GM12878 (cell line): ENCODE results near the gene PKLR. TPM values are rescaled to one million over a fixed set of nuclear protein-coding genes. Genes with fewer than 3 reads are reported as not detected.

Experiments
- ATAC-seq: fragments of 200-7000 bp; cut with Tn5 transposase; 3 replicates; pipeline ENCODE4 v1.9.1; 2020; ENCODE audit warnings: mild to moderate bottlenecking, moderate library complexity
- BruUV-seq: library from RNA; stranded (reverse); fragments of 400-500 nt; replicated peaks from 2 replicates; lab custom pipeline; 2021; lab: Mats Ljungman, UMichigan
- CTCF ChIA-PET: fragments of 300-600 bp; sonication (Branson Sonifier 250); formaldehyde crosslinking; extraction: SDS; loops from one replicate; lab custom pipeline; 2021; ENCODE audit warnings: inconsistent platforms; lab: Yijun Ruan, JAX
- POLR2A ChIA-PET: fragments of 350-600 bp; formaldehyde crosslinking; extraction: SDS; loops from one replicate; lab custom pipeline; 2021; ENCODE audit warnings: inconsistent platforms; lab: Charles Lee
- RAD21 ChIA-PET: fragments of 300-600 bp; sonication (Branson Sonifier 250); formaldehyde crosslinking; loops from one replicate; lab custom pipeline; 2023; ENCODE audit warnings: antibody characterized with exemption; ENCODE audit not compliant: unreplicated experiment; lab: Charles Lee
- SMC1A ChIA-PET: fragments of 300-600 bp; sonication (Branson Sonifier 250); formaldehyde crosslinking; loops from one replicate; lab custom pipeline; 2023; ENCODE audit not compliant: unreplicated experiment, uncharacterized antibody; lab: Charles Lee
- DNase-seq: peaks from one replicate; pipeline ENCODE4 v3.0.0-alpha.2; 2011; ENCODE audit warnings: low read depth, low spot score
- FAIRE-seq: peaks from 3 replicates; lab custom pipeline; 2011; peaks lifted over from hg19 to GRCh38; lab: Jason Lieb, UNC
- H2AFZ ChIP-seq: 2 replicates; pipeline ENCODE4 v1.6.0; 2011; ENCODE audit warnings: low read depth, low read length, control low read depth; ENCODE audit not compliant: control insufficient read depth
- H3K27ac ChIP-seq: 2 replicates; pipeline ENCODE4 v1.5.1; 2011; ENCODE audit warnings: control low read depth; ENCODE audit not compliant: control insufficient read depth, insufficient read depth
- H3K27me3 ChIP-seq, 2 experiments: replicated peaks in 1 of 2; 2 replicates each; pipeline versions ENCODE4 v1.6.0 to v1.6.1; 2011; ENCODE audit warnings: low read length in 1 of 2; ENCODE audit not compliant: control insufficient read depth in 2 of 2, insufficient read depth in 2 of 2
- H3K36me3 ChIP-seq, 2 experiments: 2 replicates each; pipeline ENCODE4 v1.5.1; 2011; ENCODE audit warnings: low read length in 1 of 2; ENCODE audit not compliant: control insufficient read depth in 2 of 2, insufficient read depth in 2 of 2
- H3K4me1 ChIP-seq: 2 replicates; pipeline ENCODE4 v1.6.1; 2011; ENCODE audit warnings: mild to moderate bottlenecking, low read length, moderate library complexity, mixed read lengths; ENCODE audit not compliant: control insufficient read depth, insufficient read depth
- H3K4me2 ChIP-seq: 2 replicates; pipeline ENCODE4 v1.6.0; 2011; ENCODE audit warnings: control low read depth; ENCODE audit not compliant: control insufficient read depth, insufficient read depth
- H3K4me3 ChIP-seq: fragments of 200-600 bp; sonication (generic); 2 replicates; pipeline ENCODE4 v1.5.1; 2016
- H3K79me2 ChIP-seq: 2 replicates; pipeline ENCODE4 v1.6.0; 2011; ENCODE audit warnings: low read length; ENCODE audit not compliant: control insufficient read depth, insufficient read depth
- H3K9ac ChIP-seq: 2 replicates; pipeline ENCODE4 v1.8.0; 2011; ENCODE audit warnings: low read length, control low read depth, mixed read lengths; ENCODE audit not compliant: control insufficient read depth, insufficient read depth
- H3K9me3 ChIP-seq: replicated peaks from 3 replicates; pipeline ENCODE4 v1.5.1; 2011; ENCODE audit warnings: mild to moderate bottlenecking, low read length; ENCODE audit not compliant: control insufficient read depth, insufficient read depth
- H4K20me1 ChIP-seq: 2 replicates; pipeline ENCODE4 v1.6.0; 2011; ENCODE audit not compliant: control insufficient read depth, insufficient read depth
- CBFB ChIP-seq: IDR thresholded peaks from 2 replicates; pipeline ENCODE4 v1.6.1; 2016; ENCODE audit warnings: antibody characterized with exemption, low read depth
- DPF2 ChIP-seq: fragments of 450-650 bp; IDR thresholded peaks from 2 replicates; pipeline ENCODE4 v1.6.1; 2017; ENCODE audit warnings: mild to moderate bottlenecking
- GABPA ChIP-seq: IDR thresholded peaks from 2 replicates; pipeline ENCODE4 v1.6.1; 2014; ENCODE audit warnings: antibody characterized with exemption, low read depth, mild to moderate bottlenecking, inconsistent platforms
- IKZF2 ChIP-seq, 2 experiments: fragments of 450-650 bp; IDR thresholded peaks; 2 replicates each; pipeline ENCODE4 v1.6.1; 2017; ENCODE audit warnings: mild to moderate bottlenecking in 2 of 2, moderate library complexity in 2 of 2
- MTA2 ChIP-seq: fragments of 450-650 bp; IDR thresholded peaks from 2 replicates; pipeline ENCODE4 v1.6.1; 2016; ENCODE audit warnings: low read depth, mild to moderate bottlenecking, moderate library complexity
- MTA3 ChIP-seq: IDR thresholded peaks from 2 replicates; pipeline ENCODE4 v1.6.1; 2012; ENCODE audit warnings: low read length, inconsistent platforms, borderline replicate concordance
- RELA ChIP-seq: fragments of 450-650 bp; IDR thresholded peaks from 2 replicates; pipeline ENCODE4 v1.8.0; 2014; ENCODE audit warnings: borderline replicate concordance; ENCODE audit not compliant: partially characterized antibody
- SMAD1 ChIP-seq: fragments of 450-650 bp; IDR thresholded peaks from 2 replicates; pipeline ENCODE4 v1.6.1; 2018; ENCODE audit warnings: mild to moderate bottlenecking, low read depth; ENCODE audit not compliant: partially characterized antibody
- TAF1 ChIP-seq: IDR thresholded peaks from 2 replicates; pipeline ENCODE4 v1.6.1; 2011; ENCODE audit warnings: mild to moderate bottlenecking, low read depth, low read length, borderline replicate concordance
- ZBED1 ChIP-seq: IDR thresholded peaks from 2 replicates; pipeline ENCODE4 v1.6.1; 2016; ENCODE audit warnings: borderline replicate concordance
- ZNF622 ChIP-seq: fragments of 450-650 bp; IDR thresholded peaks from 2 replicates; pipeline ENCODE4 v1.6.1; 2017; ENCODE audit warnings: mild to moderate bottlenecking, inconsistent platforms
- WGBS: methylation state at CpG from one replicate; pipeline ENCODE4 v1.1.6; 2016; ENCODE audit warnings: low lambda C conversion rate; ENCODE audit not compliant: insufficient replicate concordance, insufficient coverage; ENCODE audit errors: missing lambda C conversion rate; 5-methylcytosine and 5-hydroxymethylcytosine counted together
- in situ Hi-C: fragments of 300-500 bp; cut with MboI; formaldehyde crosslinking; loops from 9 replicates; pipeline ENCODE4 v1.14.3; 2018; ENCODE audit warnings: mixed read lengths
- intact Hi-C: fragments of 100-400 bp; cut with micrococcal nuclease; formaldehyde crosslinking; loops from one replicate; pipeline ENCODE4 v1.14.2; 2022; ENCODE audit not compliant: unreplicated experiment
- polyA plus RNA-seq, 11 experiments: library from polyadenylated mRNA; depleted of rRNA in 4 of 11; unstranded in 6 of 11; stranded (reverse) in 5 of 11; fragments of >200 nt; fragmentation: Nextera tagmentation in 4 of 11; fragmentation: Illumina TruSeq in 1 of 11; extraction: Ambion mirVana in 4 of 11; extraction: Trizol in 1 of 11; gene quantifications; 1 replicate in 1 of 11; 2 replicates in 10 of 11; pipeline versions ENCODE4 v1.2.1 to v1.2.3, GENCODE V29; 2011 to 2016; ENCODE audit warnings: inconsistent platforms in 2 of 11, missing spikeins in 2 of 11, low read depth in 1 of 11
- total RNA-seq, 4 experiments: library from RNA; depleted of rRNA in 3 of 4; stranded (reverse); fragments of >200 nt in 3 of 4; fragmentation: Illumina TruSeq in 1 of 4; extraction: Trizol in 1 of 4; gene quantifications; 2 replicates each; pipeline versions ENCODE4 v1.2.1 to v1.2.3, GENCODE V29; 2013 to 2021
- TF ChIP-seq, protein P1 (sequence below): fragments of 450-650 bp; formaldehyde crosslinking; IDR thresholded peaks from 2 replicates; pipeline ENCODE4 v1.4.0; 2022; ENCODE audit warnings: mild to moderate bottlenecking, moderate library complexity
- TF ChIP-seq, protein P2 (sequence below): fragments of 450-650 bp; IDR thresholded peaks from 2 replicates; pipeline ENCODE4 v1.6.1; 2017; ENCODE audit warnings: mild to moderate bottlenecking
- TF ChIP-seq, protein P3 (sequence below): IDR thresholded peaks from 2 replicates; pipeline ENCODE4 v1.6.1; 2012; ENCODE audit warnings: improper control_type of control experiment, low read depth, low read length; ENCODE audit not compliant: insufficient replicate concordance

Gene PKLR
- total and polyA plus RNA-seq, 10 of the 15 experiments (the other 5 are each of a cell fraction or from before 2014, with no cell fraction given), result 0.04 to 0.15 (median 0.08) TPM; not detected in 7

DNA sequence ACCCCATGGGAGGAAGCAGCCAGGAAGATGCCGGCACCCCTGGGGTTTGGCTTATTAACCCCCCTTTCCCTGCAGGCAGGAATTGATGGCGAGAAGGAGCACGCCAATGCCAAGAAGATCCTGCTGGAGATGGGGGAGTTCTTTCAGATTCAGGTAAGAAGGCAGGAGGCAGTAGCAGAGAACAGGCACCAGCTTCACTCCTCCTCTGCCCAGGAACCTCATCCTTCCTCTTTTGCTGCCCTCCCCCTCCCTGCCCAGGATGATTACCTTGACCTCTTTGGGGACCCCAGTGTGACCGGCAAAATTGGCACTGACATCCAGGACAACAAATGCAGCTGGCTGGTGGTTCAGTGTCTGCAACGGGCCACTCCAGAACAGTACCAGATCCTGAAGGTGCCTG is 18.3 kb upstream of the PKLR start:
- WGBS, result 90% methylated on average over 5 of the region's 5 CpGs
- peaks cover 7 to 26% of the 10 kb centered on the region in 2 experiments for H3K36me3 ChIP-seq
- FAIRE-seq, result no peak
- no peaks in the 10 kb centered on the region for H3K27me3 ChIP-seq
- no peak overlapping the region for H3K27ac ChIP-seq
- no peak for DNase-seq
- POLR2A ChIA-PET, result no interaction called here
- H4K20me1 ChIP-seq, result no peaks in the 10 kb centered on the region
- no peaks in the 10 kb centered on the region for H3K9me3 ChIP-seq
- H3K4me1 ChIP-seq, result peaks cover 7% of the 10 kb centered on the region
- ATAC-seq, result no peak
- H3K9ac ChIP-seq, result no peak overlapping the region
- SMC1A ChIA-PET, result interaction anchor here (0.6 to 6.8 kb wide), 2 partner anchors 13 to 68 kb away, joined by 3 to 57 read pairs; no protein-coding TSS in a partner anchor
- CTCF ChIA-PET, result interaction anchor here (1.5 to 9.6 kb wide), 3 partner anchors 13 to 273 kb away, joined by 3 to 225 read pairs (median 37); partner anchors contain the start of genes ENTREP3 and FDPS
- BruUV-seq, result no TSS peak
- H3K79me2 ChIP-seq, result no peaks in the 10 kb centered on the region; the same call in none of the 2 replicates
- H2AFZ ChIP-seq, result no peak overlapping the region
- intact Hi-C loops, result no loop called here
- H3K4me3 ChIP-seq, result no peak overlapping the region
- in situ Hi-C loops, result no loop called here
- RAD21 ChIA-PET, result no interaction called here
- H3K4me2 ChIP-seq, result no peak overlapping the region
- no peak for TF ChIP-seq CBFB
- no peak for TF ChIP-seq MTA3
- TF ChIP-seq ZBED1, result no peak
- no peak for TF ChIP-seq RELA
- no peak for TF ChIP-seq DPF2
- TF ChIP-seq SMAD1, result no peak
- TF ChIP-seq GABPA, result no peak
- no peak for TF ChIP-seq TAF1
- no peak for TF ChIP-seq MTA2
- no peak for TF ChIP-seq IKZF2 (IDR thresholded peaks at IDR 0.05)
- no peak for TF ChIP-seq ZNF622
- TF ChIP-seq, protein P1, sequence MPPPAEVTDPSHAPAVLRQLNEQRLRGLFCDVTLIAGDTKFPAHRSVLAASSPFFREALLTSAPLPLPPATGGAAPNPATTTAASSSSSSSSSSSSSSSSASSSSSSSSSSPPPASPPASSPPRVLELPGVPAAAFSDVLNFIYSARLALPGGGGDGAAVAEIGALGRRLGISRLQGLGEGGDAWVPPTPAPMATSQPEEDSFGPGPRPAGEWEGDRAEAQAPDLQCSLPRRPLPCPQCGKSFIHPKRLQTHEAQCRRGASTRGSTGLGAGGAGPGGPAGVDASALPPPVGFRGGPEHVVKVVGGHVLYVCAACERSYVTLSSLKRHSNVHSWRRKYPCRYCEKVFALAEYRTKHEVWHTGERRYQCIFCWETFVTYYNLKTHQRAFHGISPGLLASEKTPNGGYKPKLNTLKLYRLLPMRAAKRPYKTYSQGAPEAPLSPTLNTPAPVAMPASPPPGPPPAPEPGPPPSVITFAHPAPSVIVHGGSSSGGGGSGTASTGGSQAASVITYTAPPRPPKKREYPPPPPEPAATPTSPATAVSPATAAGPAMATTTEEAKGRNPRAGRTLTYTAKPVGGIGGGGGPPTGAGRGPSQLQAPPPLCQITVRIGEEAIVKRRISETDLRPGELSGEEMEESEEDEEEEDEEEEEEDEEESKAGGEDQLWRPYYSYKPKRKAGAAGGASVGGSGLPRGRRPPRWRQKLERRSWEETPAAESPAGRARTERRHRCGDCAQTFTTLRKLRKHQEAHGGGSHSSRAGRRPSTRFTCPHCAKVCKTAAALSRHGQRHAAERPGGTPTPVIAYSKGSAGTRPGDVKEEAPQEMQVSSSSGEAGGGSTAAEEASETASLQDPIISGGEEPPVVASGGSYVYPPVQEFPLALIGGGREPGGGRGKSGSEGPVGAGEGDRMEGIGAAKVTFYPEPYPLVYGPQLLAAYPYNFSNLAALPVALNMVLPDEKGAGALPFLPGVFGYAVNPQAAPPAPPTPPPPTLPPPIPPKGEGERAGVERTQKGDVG (CRISPR knock-in tag), result no peak
- TF ChIP-seq, protein P2, sequence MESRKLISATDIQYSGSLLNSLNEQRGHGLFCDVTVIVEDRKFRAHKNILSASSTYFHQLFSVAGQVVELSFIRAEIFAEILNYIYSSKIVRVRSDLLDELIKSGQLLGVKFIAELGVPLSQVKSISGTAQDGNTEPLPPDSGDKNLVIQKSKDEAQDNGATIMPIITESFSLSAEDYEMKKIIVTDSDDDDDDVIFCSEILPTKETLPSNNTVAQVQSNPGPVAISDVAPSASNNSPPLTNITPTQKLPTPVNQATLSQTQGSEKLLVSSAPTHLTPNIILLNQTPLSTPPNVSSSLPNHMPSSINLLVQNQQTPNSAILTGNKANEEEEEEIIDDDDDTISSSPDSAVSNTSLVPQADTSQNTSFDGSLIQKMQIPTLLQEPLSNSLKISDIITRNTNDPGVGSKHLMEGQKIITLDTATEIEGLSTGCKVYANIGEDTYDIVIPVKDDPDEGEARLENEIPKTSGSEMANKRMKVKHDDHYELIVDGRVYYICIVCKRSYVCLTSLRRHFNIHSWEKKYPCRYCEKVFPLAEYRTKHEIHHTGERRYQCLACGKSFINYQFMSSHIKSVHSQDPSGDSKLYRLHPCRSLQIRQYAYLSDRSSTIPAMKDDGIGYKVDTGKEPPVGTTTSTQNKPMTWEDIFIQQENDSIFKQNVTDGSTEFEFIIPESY, result no peak
- TF ChIP-seq, protein P3, sequence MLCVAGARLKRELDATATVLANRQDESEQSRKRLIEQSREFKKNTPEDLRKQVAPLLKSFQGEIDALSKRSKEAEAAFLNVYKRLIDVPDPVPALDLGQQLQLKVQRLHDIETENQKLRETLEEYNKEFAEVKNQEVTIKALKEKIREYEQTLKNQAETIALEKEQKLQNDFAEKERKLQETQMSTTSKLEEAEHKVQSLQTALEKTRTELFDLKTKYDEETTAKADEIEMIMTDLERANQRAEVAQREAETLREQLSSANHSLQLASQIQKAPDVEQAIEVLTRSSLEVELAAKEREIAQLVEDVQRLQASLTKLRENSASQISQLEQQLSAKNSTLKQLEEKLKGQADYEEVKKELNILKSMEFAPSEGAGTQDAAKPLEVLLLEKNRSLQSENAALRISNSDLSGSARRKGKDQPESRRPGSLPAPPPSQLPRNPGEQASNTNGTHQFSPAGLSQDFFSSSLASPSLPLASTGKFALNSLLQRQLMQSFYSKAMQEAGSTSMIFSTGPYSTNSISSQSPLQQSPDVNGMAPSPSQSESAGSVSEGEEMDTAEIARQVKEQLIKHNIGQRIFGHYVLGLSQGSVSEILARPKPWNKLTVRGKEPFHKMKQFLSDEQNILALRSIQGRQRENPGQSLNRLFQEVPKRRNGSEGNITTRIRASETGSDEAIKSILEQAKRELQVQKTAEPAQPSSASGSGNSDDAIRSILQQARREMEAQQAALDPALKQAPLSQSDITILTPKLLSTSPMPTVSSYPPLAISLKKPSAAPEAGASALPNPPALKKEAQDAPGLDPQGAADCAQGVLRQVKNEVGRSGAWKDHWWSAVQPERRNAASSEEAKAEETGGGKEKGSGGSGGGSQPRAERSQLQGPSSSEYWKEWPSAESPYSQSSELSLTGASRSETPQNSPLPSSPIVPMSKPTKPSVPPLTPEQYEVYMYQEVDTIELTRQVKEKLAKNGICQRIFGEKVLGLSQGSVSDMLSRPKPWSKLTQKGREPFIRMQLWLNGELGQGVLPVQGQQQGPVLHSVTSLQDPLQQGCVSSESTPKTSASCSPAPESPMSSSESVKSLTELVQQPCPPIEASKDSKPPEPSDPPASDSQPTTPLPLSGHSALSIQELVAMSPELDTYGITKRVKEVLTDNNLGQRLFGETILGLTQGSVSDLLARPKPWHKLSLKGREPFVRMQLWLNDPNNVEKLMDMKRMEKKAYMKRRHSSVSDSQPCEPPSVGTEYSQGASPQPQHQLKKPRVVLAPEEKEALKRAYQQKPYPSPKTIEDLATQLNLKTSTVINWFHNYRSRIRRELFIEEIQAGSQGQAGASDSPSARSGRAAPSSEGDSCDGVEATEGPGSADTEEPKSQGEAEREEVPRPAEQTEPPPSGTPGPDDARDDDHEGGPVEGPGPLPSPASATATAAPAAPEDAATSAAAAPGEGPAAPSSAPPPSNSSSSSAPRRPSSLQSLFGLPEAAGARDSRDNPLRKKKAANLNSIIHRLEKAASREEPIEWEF, result no peak
